GM19324 (cell line): ENCODE results near the gene MAD1L1.
"Not testable (repeated sequence)": the region's sequence is repeated elsewhere in the genome, so short reads cannot be mapped to it uniquely, and the experiment has no call there.

Experiments
- ATAC-seq: cut with Tn5 transposase; IDR thresholded peaks from one replicate; pipeline ENCODE4 v1.9.1; 2021; ENCODE audit warnings: mild to moderate bottlenecking, moderate library complexity; ENCODE audit not compliant: unreplicated experiment, low FRiP score

Gene MAD1L1

GRCh38 chr7:1884583-1885350, 348.0 kb downstream of the MAD1L1 start:
- no peak for ATAC-seq

GRCh38 chr7:1883834-1884582, 348.7 kb downstream of the MAD1L1 start:
- no peak for ATAC-seq

- no peak for ATAC-seq
Observed at GRCh38 chr7:1883031-1883761, 349.5 kb downstream of the MAD1L1 start.

GRCh38 chr7:1882451-1882850, 350.3 kb downstream of the MAD1L1 start:
- no peak for ATAC-seq

- no peak for ATAC-seq
Observed at GRCh38 chr7:1881946-1882345, 350.8 kb downstream of the MAD1L1 start.

- not testable (repeated sequence) for ATAC-seq
Observed at GRCh38 chr7:1876641-1877040, 356.1 kb downstream of the MAD1L1 start.

- ATAC-seq, result not testable (repeated sequence)
Observed at GRCh38 chr7:1875392-1876199, 357.1 kb downstream of the MAD1L1 start.

GRCh38 chr7:1874590-1875391, 358.0 kb downstream of the MAD1L1 start:
- not testable (repeated sequence) for ATAC-seq

- ATAC-seq, result no peak
Observed at GRCh38 chr7:1873857-1874589, 358.7 kb downstream of the MAD1L1 start.

- no peak for ATAC-seq
Observed at GRCh38 chr7:1873421-1873820, 359.3 kb downstream of the MAD1L1 start.

GRCh38 chr7:1873070-1873405, 359.7 kb downstream of the MAD1L1 start:
- no peak for ATAC-seq

- ATAC-seq, result no peak
Observed at GRCh38 chr7:1872191-1873069, 360.3 kb downstream of the MAD1L1 start.

- no peak for ATAC-seq
Observed at GRCh38 chr7:1869452-1870130, 363.2 kb downstream of the MAD1L1 start.

GRCh38 chr7:1868516-1869165, 364.1 kb downstream of the MAD1L1 start:
- no peak for ATAC-seq

GRCh38 chr7:1867370-1868260, 365.1 kb downstream of the MAD1L1 start:
- no peak for ATAC-seq

- ATAC-seq, result no peak
Observed at GRCh38 chr7:1866601-1867000, 366.1 kb downstream of the MAD1L1 start.
